ENCODE measurements around the gene RAD51B.
"Not testable (repeated sequence)": the region's sequence is repeated elsewhere in the genome, so short reads cannot be mapped to it uniquely, and the experiment has no call there.

RAD51B gene

GRCh38 chr14:68208218-68208617 is 388.6 kb downstream of the RAD51B start:
- no peak overlapping the region for H3K4me3 ChIP-seq (ENCODE audit: low read length)
- no peak for DNase-seq (ENCODE audit: low read depth, low spot score)

GRCh38 chr14:68208626-68209317 is 389.2 kb downstream of the RAD51B start:
- DNase-seq (ENCODE audit: low read depth, low spot score), result no peak
- no peak overlapping the region for H3K4me3 ChIP-seq (ENCODE audit: low read length)

- H3K4me3 ChIP-seq (ENCODE audit: low read length), result peak overlapping the region; percentile 26
- peak; percentile 84 for DNase-seq (ENCODE audit: low read depth, low spot score)
Observed at GRCh38 chr14:68210729-68211299, 391.2 kb downstream of the RAD51B start.

- H3K4me3 ChIP-seq (ENCODE audit: low read length), result no peak overlapping the region
Observed at GRCh38 chr14:68211421-68211820, 391.8 kb downstream of the RAD51B start.

DNA sequence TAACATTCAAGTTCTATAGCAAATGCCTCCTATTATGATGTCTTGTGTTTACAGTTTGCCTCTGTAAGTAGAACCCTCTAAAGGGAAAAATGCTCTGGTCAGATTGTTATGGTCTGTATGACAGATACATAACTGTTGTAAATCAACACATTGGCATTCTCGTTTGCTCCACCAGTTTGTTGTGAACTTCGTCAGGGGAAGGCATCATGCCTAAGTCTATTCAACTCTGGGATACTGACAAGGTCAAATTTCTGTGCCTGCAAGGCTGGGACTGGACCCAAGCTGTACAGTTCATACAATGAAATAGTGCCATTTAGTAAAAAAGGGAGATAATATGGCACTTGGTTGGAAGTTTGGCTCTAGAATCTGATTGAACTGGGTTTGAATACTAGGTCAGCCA is 392.3 kb downstream of the RAD51B start:
- DNase-seq (ENCODE audit: low read depth, low spot score), result no peak
- H3K4me3 ChIP-seq (ENCODE audit: low read length), result no peak overlapping the region

More at GRCh38 chr14:68211421-68211820, 391.8 kb downstream of the RAD51B start:
- DNase-seq (ENCODE audit: low read depth, low spot score), result no peak

- no peak overlapping the region for H3K4me3 ChIP-seq (ENCODE audit: low read length)
- DNase-seq (ENCODE audit: low read depth, low spot score), result no peak
Observed at GRCh38 chr14:68212361-68212760, 392.8 kb downstream of the RAD51B start.

DNA sequence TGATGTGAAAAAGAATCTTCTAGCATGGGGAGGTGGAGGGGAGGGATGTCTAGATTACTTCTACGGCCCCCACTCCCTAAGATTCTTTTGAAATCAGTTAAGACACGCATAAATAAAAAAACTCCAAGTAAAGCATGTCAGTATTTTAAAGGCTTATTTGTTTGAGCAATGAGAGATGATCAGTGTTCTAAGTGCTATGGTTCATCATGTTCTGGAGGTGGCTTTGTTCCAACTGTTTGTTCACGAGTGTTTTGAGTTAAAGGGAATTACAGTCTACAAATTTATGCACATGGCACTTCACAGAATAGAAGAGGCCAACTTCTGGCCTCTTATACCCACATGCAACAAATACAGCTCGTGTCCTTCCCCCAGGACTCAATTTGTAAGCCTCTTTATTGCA is 394.9 kb downstream of the RAD51B start:
- no peak overlapping the region for H3K4me3 ChIP-seq (ENCODE audit: low read length)
- no peak for DNase-seq (ENCODE audit: low read depth, low spot score)

GRCh38 chr14:68215629-68216028 is 396.1 kb downstream of the RAD51B start:
- H3K4me3 ChIP-seq (ENCODE audit: low read length), result no peak overlapping the region
- no peak for DNase-seq (ENCODE audit: low read depth, low spot score)

GRCh38 chr14:68216079-68216478 is 396.5 kb downstream of the RAD51B start:
- no peak overlapping the region for H3K4me3 ChIP-seq (ENCODE audit: low read length)
- no peak for DNase-seq (ENCODE audit: low read depth, low spot score)

DNA sequence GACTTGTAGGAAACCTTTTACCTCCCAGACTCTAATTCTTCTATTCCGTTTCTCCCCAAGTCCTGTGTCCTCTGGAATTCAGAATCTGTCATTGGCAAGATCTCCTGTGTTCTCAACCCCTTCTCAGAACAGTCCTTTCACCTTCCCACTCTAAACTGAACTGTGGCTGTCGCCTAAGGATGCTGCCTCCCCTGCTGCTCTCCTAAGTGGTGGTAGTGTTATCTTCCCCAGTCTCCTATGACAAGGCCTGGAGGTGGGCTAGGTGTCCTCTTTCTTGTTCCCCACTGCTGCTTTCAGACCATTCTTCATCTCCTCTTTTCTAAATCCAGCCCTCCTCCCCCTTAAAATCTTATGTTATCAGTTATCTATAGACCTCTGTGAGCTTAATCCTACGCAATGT is 397.4 kb downstream of the RAD51B start:
- DNase-seq (ENCODE audit: low read depth, low spot score), result no peak
- H3K4me3 ChIP-seq (ENCODE audit: low read length), result no peak overlapping the region

GRCh38 chr14:68217791-68218340 is 398.3 kb downstream of the RAD51B start:
- H3K4me3 ChIP-seq (ENCODE audit: low read length), result no peak overlapping the region
- no peak for DNase-seq (ENCODE audit: low read depth, low spot score)

DNA sequence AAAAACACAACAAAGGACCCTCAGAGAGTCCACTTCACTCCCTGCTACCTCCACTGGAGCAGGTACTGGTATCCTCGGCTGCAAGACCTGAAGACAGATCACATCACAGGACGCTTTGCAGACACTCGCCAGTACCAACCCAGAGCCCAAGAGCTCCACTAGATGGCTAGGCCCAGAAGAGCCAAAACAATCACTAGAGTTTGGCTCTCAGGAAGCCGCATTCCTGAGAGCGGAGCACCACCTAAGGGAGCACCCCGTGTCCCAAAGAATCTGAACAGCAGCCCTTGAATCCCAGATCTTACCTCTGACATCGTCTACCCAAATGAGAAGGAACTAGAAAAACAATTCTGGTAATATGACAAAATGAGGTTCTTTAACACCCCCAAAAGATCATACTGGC is 399.8 kb downstream of the RAD51B start:
- no peak for DNase-seq (ENCODE audit: low read depth, low spot score)
- no peak overlapping the region for H3K4me3 ChIP-seq (ENCODE audit: low read length)

DNA sequence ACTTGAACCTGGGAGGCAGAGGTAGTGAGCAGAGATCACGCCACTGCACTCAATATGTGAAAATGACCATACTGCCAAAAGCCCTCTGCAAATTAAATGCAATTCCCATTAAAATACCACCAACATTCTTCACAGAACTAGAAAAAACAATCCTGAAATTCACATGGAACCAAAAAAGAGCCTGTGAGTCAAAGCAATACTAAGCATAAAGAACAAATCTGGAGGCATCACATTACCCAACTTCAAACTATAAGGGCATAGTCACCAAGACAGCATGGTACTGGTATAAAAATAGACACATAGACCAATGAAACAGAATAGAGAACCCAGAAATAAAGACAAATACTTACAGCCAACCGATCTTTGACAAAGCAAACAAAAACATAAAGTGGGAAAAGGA is 401.5 kb downstream of the RAD51B start:
- H3K4me3 ChIP-seq (ENCODE audit: low read length); DNase-seq (ENCODE audit: low read depth, low spot score): not testable (repeated sequence)

- no peak for DNase-seq (ENCODE audit: low read depth, low spot score)
- H3K4me3 ChIP-seq (ENCODE audit: low read length), result no peak overlapping the region
Observed at GRCh38 chr14:68222154-68222553, 402.6 kb downstream of the RAD51B start.

GRCh38 chr14:68222726-68223125 is 403.1 kb downstream of the RAD51B start:
- DNase-seq (ENCODE audit: low read depth, low spot score), result no peak
- H3K4me3 ChIP-seq (ENCODE audit: low read length), result no peak overlapping the region

DNA sequence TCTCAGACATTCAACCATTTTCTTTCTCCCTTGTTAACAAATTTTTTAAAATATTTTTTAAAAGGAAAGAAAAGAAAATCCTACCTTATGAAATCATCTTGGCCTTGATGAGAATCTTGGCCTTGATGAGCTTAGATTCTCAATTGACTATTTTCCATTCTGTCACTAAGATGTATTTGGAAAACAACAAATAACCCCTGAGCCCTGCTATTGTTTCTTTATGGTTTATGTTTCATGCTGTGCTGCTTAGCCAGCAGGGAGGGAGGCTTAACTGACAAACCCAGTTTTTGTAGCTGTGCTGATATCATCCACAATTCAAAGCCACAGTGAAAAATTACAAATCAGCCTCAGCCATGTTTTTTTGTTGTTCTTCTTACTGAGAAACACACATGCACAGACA is 404.1 kb downstream of the RAD51B start:
- no peak for DNase-seq (ENCODE audit: low read depth, low spot score)
- no peak overlapping the region for H3K4me3 ChIP-seq (ENCODE audit: low read length)

DNA sequence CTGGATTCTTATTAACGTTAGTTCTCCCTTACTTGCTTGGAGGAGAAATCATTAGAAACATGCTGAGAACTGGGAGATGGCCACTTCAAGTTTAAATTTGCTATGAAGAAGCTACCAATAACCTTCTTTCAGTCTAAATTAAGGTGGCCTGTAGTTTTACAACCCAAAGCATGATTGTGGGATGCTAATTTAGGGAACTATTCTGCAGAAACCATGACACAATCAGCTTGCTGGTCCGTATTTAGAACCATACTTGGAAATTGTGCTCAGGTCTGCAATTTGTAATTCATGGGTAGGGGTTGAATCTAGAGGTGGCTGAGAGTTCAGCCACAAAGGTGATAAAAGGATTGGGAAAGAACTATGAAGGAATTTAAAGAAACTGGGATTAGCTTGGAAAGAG is 405.7 kb downstream of the RAD51B start:
- H3K4me3 ChIP-seq (ENCODE audit: low read length), result no peak overlapping the region
- no peak for DNase-seq (ENCODE audit: low read depth, low spot score)

DNA sequence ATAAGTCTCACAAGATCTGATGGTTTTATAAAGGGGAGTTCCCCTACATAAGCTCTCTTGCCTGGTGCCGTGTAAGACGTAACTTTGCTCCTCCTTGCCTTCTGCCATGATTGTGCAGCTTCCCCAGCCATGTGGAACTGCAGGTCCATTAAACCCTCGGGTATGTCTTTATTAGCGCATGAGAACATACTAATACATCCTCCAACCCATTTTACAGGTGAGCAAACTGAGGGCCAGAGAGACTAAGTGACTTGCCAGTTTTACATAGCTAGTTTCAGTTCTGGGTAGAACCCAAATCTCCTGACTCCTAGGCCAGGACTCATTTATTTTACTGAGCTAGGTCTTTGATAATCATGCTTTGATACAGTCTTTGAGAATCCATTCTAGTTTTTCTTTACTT is 406.9 kb downstream of the RAD51B start:
- DNase-seq (ENCODE audit: low read depth, low spot score), result no peak
- H3K4me3 ChIP-seq (ENCODE audit: low read length), result no peak overlapping the region

DNA sequence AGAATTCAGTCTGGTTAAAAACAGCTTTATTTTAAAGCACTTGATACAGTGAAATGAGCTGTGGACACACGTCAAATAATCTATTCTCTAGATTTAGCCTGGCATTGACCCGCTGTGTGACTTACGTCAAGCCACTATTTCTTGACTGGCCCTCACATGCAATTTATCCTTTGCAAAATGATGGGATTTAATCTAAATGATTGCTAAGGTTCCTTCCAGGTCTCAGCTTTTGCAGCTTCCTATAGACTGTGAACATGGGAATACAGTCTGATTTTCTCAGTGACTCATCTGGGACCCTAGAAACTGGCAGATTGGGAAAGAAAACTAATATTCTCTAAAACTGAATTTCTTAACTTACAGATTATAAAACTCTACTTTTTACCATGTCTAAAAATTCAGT is 409.1 kb downstream of the RAD51B start:
- DNase-seq (ENCODE audit: low read depth, low spot score), result no peak

GRCh38 chr14:68229423-68230100 is 410.0 kb downstream of the RAD51B start:
- H3K4me3 ChIP-seq (ENCODE audit: low read length), result no peak overlapping the region
- no peak for DNase-seq (ENCODE audit: low read depth, low spot score)

More for the DNA sequence above, 409.1 kb downstream of the RAD51B start:
- H3K4me3 ChIP-seq (ENCODE audit: low read length), result no peak overlapping the region

Data from Jurkat, Clone E6-1 (cell line).